GM18873 (cell line): Measurements from ENCODE around the gene ACAP1.
"Not testable (repeated sequence)": the region's sequence is repeated elsewhere in the genome, so short reads cannot be mapped to it uniquely, and the experiment has no call there.

Source experiments
- ATAC-seq: cut with Tn5 transposase; IDR thresholded peaks from one replicate; pipeline ENCODE4 v1.9.1; 2021; ENCODE audit warnings: mild to moderate bottlenecking, moderate library complexity, moderate number of reproducible peaks; ENCODE audit not compliant: unreplicated experiment, low FRiP score

The ACAP1 gene

DNA sequence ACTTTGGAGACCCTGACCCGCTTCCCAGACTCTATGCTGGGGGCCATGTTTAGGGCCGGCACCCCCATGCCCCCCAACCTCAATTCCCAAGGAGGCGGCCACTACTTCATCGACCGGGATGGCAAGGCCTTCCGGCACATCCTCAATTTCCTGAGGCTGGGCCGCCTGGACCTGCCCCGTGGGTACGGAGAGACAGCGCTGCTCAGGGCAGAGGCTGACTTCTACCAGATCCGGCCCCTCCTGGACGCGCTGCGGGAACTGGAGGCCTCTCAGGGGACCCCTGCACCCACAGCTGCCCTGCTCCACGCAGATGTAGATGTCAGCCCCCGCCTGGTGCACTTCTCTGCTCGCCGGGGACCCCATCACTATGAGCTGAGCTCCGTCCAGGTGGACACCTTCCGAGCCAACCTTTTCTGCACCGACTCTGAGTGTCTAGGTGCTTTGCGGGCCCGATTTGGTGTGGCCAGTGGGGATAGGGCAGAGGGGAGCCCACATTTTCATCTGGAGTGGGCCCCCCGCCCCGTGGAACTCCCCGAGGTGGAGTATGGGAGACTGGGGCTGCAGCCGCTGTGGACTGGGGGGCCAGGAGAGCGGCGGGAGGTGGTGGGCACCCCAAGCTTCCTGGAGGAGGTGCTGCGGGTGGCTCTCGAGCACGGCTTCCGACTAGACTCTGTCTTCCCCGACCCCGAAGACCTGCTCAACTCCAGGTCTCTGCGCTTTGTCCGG is 16.7 kb downstream of the ACAP1 start:
- no peak for ATAC-seq

DNA sequence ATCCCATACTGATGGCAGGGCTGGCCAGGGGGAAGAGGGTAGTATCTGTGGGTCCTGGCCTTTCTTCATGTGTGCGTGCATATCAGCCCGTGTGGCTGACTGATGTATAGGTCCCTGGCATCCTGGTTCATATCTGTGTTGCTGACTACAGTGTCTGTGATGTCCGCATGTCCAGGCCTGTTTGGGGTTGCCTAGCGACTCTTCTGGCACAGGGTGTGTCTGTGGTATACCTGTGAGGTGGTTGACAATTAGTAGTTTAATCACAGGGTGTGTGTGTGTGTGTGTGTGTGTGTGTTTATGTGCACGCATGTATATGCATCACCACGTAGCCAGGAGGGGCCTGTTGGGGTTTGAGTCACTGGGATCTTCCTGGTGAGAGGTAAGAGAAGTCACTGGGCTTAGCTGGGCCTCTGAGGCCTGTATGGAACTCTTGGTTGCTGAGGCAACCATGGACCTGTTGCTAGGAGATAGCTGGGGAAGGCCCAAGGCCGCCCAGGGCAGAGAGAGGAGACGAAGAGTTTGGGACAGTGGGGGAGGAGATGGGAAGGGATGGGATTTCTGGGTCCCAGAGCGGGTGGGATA is 18.0 kb downstream of the ACAP1 start:
- ATAC-seq = no peak

DNA sequence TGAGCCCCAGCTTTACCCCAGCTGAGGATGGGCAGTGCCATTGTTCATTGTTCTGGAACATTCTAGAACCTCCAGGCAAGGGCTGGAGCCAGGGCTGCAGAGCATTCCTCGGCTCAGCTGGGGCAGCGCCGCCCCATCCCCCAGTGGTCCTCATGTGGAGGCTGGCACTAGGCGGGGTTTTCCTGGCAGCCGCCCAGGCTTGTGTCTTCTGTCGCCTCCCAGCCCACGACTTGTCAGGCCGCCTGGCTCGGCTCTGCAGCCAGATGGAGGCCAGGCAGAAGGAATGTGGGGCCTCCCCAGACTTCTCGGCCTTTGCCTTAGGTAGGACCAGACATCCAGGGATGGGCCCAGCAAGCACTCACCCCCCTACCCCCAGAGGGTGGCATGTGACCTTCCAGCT is 18.7 kb downstream of the ACAP1 start, which contains the start of gene TMEM95:
Gene TMEM95 (plus strand): TSS at position 104 of the 400 bp plus-strand sequence. CDS start 49 bp downstream, at position 153.
- ATAC-seq = no peak

DNA sequence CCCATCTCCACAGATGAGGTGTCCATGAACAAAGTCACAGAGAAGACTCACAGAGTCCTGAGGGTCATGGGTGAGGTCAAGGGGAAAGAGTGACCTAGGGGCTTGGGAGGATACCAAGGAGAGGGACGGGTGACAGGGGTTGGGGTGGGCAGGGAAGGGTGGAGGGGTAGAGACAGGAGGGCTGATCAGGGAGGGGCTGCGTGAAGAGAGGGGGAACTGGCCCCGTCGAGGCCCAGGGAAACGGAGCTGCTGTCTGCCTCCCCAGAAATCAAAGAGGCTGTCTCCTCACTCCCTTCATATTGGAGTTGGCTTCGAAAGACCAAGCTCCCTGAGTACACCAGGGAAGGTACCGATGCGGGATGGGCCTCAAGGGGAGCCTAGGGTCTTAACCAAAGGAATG is 19.2 kb downstream of the ACAP1 start:
- ATAC-seq = no peak

DNA sequence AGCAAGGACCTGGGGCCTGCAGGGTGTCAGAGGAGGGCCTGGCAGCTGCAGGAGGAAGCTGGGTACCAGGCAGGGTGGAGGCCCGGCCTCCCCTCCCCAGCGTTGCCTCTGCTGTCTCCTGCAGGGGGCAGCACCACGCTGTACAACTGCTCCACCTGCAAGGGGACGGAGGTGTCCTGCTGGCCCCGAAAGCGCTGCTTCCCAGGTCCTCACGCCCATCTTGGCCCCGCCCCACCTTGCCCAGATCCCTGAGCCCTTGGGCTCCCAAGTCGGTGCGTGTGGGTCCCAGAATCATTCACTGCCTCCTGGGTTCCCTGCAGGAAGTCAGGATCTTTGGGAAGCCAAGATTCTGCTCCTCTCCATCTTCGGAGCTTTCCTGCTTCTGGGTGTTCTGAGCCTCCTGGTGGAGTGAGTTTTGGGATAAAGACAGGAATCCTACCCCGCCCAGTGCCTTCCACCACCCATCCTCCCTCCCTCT is 19.8 kb downstream of the ACAP1 start:
- no peak for ATAC-seq

DNA sequence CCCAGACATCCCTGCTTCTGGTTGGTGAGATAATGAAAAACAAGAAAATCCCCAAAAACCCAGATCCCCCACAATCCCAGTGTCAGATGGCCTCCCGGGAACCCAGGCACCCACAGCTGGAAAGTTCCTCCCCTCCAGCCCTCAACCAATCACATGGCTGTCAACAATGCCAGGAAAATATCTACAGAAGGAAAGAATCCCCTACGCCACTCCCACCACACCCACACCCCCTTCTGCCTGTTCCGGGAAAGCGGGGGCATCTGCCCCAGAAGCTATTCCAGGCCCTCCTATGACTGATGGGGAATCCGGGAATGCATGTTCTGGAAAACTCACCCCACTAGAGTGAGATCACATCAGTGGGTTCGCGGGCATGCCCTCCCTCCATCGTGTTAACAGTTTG is 20.4 kb downstream of the ACAP1 start:
- no peak for ATAC-seq

DNA sequence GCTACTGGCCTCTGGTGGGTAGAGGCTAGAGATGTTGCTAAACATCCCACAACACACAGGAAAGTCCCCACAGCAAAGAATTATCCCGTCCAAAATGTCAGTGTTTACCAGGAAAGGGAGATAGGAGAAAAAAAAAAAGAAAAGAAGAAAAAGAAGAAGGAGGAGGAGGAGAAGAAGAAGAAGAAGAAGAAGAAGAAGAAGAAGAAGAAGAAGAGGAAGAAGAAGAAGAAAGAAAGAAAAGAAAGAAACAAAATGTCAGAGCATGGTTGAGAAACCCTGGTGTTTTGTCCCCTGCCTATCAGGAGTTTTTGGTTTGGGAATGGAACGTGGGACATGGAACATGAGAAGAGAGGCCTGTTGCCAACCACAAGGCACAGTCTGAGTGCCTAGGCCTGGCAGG is 21.1 kb downstream of the ACAP1 start:
- no peak for ATAC-seq

DNA sequence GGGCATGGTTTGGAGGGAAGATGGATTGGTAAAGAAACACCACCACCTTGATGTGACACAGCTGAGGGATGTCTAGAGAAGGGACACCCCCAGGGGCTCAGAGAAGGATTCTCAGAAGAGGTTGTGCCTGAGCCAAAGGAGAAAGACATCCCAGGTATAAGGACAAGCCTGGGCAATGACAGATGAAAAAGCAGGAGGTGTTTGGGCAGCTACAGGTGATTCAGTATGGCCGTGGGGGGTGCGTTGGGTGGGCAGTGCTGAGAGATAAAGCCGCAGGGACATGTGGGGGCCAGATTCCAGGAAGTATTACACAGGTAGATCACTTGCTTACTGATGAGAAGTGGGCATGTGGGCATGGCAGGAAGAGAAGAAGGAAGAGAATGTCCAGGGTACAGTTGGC is 25.6 kb downstream of the ACAP1 start:
- no peak for ATAC-seq

DNA sequence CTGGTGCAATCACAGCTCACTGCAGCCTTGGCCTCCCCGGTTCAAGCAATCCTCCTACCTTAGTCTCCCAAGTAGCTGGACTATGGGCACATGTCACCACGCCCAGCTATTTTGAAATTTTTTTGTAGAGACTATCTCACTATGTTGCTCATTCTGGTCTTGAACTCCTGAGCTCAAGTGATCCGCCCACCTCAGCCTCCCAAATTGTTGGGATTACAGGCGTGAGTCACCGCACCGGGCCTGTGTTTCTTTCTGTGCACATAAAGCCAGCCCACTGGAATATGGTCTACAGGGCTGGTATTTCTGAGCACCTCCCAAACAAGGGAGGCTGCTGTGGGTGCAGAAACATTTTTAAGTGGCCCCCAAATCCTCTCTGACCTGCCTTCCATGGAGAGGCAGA is 27.0 kb downstream of the ACAP1 start:
- ATAC-seq = no peak

DNA sequence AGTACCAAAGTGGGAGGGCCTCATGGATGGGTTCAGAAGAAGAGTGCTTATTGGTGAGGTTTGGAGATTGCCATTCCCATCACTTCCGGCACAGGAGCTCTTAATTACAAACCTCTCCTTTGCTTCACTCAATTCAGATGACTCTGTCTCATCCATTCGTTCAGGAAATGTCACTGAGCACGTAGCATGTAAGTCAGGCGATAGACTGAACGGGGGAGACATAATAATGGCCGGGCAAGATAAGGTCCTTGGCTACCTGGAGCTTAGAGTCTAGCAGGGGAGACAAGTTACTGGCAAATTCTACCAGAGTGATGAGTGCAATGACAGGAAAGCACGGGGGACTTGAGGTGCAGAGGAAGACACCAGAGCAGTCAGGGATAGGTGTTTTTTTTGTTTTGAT is 29.6 kb downstream of the ACAP1 start:
- ATAC-seq = not testable (repeated sequence)

DNA sequence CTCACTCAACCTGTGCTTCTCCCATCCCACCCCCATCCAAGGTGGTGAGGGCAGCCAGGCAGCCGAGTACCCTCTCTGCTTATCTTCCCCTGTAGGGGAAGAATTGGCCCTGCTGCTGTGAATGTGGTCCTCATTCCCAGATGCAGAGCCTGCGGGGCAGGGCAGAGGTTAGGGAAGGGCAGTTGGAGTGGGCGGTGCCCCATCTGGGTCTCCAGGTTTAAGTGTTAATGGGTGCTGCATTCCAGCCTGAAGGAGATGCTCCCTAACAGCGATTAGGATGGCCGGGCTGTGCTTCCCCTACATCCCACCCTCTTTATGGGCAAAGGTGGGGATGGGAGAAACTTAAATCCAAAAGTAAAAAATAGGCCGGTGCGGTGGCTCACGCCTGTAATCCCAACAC is 30.8 kb downstream of the ACAP1 start:
- ATAC-seq = no peak

DNA sequence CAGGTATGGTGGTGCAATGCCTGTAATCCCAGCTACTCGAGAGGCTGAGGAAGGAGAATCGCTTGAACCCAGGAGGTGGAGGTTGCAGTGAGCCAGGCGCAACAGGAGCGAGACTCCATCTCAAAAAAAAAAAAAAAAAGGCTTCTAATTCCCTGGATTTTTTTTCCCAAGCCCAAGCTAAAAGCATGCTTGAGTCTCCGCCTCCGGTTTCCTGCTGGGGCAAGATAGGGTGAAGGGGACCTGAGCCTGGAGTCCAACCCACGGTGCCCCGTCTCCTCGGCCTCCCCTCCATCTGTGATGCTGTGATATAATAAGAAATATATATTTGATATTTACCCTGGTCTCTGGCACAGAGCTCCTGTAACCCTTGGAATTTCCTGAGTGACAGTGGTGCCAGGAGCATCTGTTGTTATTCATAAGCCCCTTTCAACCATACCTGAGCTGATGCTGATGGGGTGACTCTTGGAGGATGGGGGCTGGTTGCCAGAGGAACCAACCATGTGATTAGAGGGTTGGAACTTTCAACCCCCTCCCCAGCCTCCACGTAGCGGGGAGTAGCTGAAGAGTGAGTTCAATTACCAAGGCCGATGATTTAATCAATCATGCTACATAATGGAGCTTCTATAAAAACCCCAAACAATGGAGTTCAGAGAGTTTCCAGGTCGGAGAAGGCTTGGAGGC is 31.7 kb downstream of the ACAP1 start:
- no peak for ATAC-seq

DNA sequence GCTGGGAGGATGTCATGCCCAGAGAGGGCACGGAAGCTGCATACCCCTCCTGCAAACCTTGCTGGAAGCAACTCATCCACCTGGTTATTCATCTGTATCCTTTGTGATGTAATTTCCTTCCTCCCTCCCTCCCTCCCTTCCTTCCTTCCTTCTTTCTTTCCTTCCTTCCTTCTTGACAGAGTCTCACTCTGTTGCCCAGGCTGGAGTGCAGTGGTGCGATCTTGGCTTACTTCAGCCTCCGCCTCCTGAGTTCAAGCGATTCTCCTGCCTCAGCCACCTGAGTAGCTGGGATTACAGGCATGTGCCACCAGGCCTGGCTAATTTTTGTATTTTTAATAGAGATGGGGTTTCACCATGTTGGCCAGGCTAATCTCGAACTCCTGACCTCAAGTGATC is 32.3 kb downstream of the ACAP1 start:
- not testable (repeated sequence) for ATAC-seq

DNA sequence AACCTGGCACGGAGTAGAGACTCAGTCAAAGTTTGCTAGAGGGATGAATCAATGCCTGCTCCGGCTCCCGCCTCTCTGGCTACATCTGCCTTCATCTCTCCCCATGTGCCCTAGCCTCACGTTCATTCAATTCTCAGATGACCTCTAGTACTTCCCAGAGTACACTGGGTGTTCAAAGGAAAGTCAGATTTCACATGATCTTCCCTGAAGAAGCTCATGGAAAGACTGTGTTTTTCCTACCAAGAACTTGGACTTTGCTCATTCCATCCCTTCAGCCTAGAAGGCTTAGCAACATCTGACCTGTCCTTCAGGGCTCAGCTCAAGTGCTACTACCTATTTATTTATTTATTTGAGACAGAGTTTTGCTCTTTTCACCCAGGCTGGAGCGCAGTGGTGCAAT is 33.5 kb downstream of the ACAP1 start:
- ATAC-seq = no peak

DNA sequence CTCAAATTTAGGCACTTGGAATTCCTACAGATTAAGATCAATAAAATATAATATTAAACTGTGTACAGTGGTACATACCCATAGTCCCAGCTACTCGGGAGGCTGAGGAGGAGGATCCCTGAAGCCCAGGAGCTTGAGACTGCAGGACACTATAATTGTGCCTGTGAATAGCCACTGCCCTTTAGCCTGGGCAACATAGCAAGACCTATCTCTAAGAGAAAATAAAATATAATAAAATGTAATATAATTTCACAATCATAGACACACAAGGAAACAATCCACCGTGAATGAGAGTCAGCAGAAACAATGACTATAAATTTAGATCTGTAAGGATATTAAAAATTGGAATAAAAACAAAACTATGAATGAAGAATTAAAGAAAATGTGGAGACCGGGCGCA is 34.5 kb downstream of the ACAP1 start:
- no peak for ATAC-seq

DNA sequence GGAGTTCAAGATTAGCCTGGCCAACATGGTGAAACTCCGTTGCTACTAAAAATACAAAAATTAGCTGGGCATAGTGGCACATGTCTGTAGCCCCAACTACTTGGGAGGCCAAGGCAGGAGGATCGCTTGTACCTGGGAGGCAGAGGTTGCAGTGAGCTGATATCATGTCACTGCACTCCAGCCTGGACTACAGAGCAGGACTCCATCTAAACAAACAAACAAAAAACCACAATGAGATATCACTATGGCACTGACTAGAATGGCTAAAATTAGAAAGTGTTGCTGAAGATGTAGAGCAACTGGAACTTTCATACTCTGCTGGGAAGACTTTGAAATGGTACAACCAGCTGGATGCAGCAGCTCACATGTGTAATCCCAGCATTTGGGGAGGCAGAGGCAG is 38.0 kb downstream of the ACAP1 start:
- no peak for ATAC-seq

DNA sequence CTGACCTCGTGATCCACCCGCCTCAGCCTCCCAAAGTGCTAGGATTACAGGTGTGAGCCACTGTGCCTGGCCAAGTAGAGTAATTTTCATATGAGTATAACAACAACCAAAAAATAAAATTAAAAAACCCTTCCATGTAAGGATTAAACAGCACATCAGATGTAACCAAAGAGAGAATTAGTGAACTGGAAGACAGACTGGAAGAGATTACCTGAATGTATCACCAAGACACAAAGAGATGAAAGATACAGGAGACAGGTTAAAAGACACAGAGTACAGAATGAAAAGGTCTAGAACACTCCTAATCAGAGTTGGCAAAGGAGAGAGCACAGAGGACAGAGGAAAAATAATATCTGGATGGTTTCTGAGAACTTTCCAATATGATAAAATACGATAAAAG is 42.8 kb downstream of the ACAP1 start:
- no peak for ATAC-seq

DNA sequence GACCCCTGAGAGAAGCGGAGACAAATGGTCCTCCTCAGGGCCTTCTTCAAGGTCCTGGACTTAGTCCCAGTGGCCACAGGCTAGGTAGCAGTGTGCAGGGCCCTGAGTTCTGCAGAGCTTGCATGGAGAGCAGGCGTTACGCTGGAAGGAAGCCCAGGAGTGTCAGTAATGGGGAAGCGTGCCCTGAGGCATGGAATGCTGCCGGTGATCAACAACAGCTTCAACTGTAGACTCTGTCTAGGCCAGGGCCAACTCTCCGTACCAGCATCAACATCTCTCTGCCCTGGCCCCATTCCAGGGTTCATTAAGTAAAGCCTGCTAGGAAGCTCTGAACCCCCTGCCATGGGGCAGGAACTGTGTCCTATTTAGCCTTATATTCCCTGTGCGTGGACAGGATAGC is 44.0 kb downstream of the ACAP1 start:
- ATAC-seq = no peak

DNA sequence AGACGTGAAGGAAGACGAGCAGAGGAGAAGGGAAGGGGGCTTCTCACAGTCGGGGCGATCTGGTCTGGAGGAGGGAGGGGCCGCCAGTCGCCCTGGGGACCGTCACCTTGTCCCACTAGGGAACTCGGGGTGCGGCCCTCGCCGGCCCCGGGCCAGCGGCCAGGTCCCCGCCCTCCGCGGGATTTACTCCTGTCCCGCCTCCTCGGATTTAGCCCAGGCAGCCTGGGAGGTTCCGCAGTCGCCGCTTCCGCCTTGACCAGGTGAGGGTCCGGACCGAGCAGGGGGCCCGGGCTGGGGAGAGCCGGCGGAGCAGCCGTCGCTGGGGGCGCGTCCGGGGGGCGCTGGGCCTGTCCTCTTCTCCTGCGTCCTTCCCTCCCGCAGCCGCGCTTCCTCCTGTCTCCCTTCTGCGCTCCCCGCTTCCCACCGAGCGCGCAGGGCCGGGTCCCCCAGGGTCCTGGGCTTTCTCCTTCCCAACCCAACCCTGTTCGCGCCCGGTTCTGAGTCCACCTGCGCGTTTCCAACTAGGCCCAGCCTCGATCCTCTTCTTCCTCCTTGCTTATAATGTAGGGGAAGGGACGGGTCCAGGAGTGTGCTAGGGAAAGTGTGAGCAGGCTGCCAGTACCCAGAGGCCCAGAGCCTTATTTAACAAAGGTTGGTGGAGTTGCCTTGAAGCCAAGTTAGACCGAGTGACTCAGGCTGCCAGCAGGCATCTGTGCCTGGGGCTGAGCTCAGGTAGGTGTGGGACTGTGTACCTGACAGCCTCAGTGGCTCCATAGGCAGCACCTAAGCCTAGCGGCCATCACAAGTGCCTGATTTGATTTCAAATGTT is 44.7 kb downstream of the ACAP1 start, which contains the start of gene TNK1:
Gene TNK1 (plus strand): TSS at position 235 of the 829 bp plus-strand sequence. CDS start 1,838 bp downstream, outside the sequence.
- ATAC-seq = no peak

DNA sequence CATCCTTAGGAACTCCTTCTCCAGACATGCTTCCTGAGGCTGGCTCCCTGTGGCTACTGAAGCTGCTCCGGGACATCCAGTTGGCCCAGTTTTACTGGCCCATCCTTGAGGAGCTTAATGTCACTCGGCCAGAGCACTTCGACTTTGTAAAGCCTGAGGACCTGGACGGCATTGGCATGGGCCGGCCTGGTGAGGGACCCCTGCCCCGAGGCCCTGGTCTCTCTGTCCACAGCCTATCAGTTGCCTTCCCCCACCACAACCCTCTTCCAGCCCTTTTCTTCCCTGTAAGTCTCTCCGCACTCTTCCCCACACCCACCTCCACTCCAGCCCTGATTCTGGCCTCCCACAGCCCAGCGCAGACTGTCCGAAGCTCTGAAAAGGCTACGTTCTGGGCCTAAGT is 46.6 kb downstream of the ACAP1 start:
- no peak for ATAC-seq

DNA sequence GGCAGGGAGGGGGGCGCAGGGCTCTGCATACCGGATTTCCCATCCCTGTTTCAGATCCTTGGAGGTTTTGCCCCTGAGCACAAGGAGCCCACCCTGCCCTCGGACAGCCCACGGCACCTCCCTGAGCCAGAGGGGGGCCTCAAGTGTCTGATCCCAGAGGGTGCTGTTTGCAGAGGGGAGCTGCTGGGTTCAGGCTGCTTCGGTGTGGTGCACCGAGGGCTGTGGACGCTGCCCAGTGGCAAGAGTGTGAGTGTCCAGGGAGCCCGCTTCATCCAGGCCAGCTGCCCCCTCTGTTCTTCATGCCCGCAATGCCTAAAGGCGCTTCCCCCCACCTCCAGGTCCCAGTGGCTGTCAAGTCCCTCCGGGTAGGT is 47.0 kb downstream of the ACAP1 start:
- ATAC-seq = no peak
